Upper lobe of left lung (tissue), 6 donors: ENCODE measurements around the gene COL17A1. TPM values are rescaled to one million over a fixed set of nuclear protein-coding genes. Genes with fewer than 3 reads are reported as not detected.

Source experiments
- ATAC-seq, 2 donors: fragments of 200-7000 bp; cut with Tn5 transposase; one replicate each; pipeline ENCODE4 v1.9.1; 2022; ENCODE audit warnings: mild to moderate bottlenecking in 2 of 2, moderate library complexity in 2 of 2; ENCODE audit not compliant: low FRiP score in 2 of 2
- DNase-seq, 2 donors: peaks; one replicate each; pipeline ENCODE4 v3.0.0-alpha.2; 2019 to 2020
- H3K27ac ChIP-seq, 4 donors: fragments of 200-600 bp; sonication (generic); one replicate each; pipeline ENCODE4 v1.5.1; 2016 to 2019
- H3K27me3 ChIP-seq, 4 donors: fragments of 200-600 bp; sonication (generic); one replicate each; pipeline ENCODE4 v1.5.1; 2017 to 2019
- H3K36me3 ChIP-seq, 4 donors: fragments of 200-600 bp; sonication (generic); one replicate each; pipeline ENCODE4 v1.5.1; 2016 to 2019
- H3K4me1 ChIP-seq, 4 donors: fragments of 200-600 bp; sonication (generic); one replicate each; pipeline ENCODE4 v1.5.1; 2018 to 2019
- H3K4me3 ChIP-seq, 4 donors: fragments of 200-600 bp; sonication (generic); one replicate each; pipeline ENCODE4 v1.5.1; 2017 to 2019; ENCODE audit warnings: mild to moderate bottlenecking in 2 of 4, moderate library complexity in 1 of 4
- H3K9me3 ChIP-seq, 4 donors: fragments of 200-600 bp; sonication (generic); one replicate each; pipeline ENCODE4 v1.5.1; 2018 to 2019
- EP300 ChIP-seq, 4 donors: sonication (generic); formaldehyde crosslinking; IDR thresholded peaks; one replicate each; pipeline ENCODE4 v1.5.1; 2017; ENCODE audit warnings: antibody characterized with exemption in 4 of 4, control low read depth in 2 of 4
- POLR2A ChIP-seq, 4 donors: fragments of 450-650 bp; IDR thresholded peaks; one replicate each; pipeline ENCODE4 v1.5.1; 2016 to 2017; ENCODE audit warnings: antibody characterized with exemption in 4 of 4, mild to moderate bottlenecking in 2 of 4
- POLR2AphosphoS5 ChIP-seq, 2 donors: sonication (generic); formaldehyde crosslinking; IDR thresholded peaks; one replicate each; pipeline ENCODE4 v1.5.1; 2017; ENCODE audit warnings: antibody characterized with exemption in 2 of 2
- WGBS, 2 donors: methylation state at CpG; one replicate each; pipeline ENCODE4 v1.1.5; 2017 to 2018; 5-methylcytosine and 5-hydroxymethylcytosine counted together
- total RNA-seq, 6 donors: library from RNA; depleted of rRNA in 4 of 6; stranded (reverse); fragments of >200 nt in 4 of 6; gene quantifications; one replicate each; pipeline versions ENCODE4 v1.1.0 to v1.2.1, GENCODE V29; 2016 to 2021
- TF ChIP-seq, protein P1 (sequence below), 6 experiments: fragments of 450-650 bp in 4 of 6; fragments of 200-600 bp in 2 of 6; sonication (generic) in 2 of 6; IDR thresholded peaks; one replicate each; pipeline ENCODE4 v1.5.1; 2016 to 2019; ENCODE audit warnings: antibody characterized with exemption in 6 of 6
- donor health status: DM: no; HTN: no; CAD: no; lungs with moderate emphysema.
- donor health status: DM: no; HTN: yes; CAD: no; lungs with severe emphysema.

Gene COL17A1
- total RNA-seq, 6 donors from 2014 or later, result 1.0 to 2.0 (median 1.6) TPM

DNA sequence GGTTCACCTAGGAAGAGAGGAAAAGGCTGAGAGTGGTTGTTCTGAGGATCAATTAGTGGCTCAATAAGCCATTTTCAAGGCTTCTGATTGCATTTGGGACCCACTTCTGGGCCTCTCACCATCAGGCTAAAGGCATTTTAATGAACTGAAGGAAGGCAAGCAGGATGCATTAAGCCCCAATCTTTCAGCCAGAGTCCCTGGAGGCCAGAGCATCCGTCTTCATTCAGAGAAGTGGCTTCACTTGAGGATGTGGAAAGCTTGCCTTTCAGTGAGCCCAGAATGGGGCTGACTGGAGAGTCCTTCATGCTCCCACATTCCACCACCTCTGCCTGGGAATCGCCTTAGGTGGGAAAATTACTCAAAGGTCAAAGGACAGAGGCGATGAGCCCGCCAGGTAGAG is 41.8 kb downstream of the COL17A1 start:
- ATAC-seq (no peak), DNase-seq (no peak)
- no peaks in the 10 kb centered on the region for H3K9me3 ChIP-seq
- 73 to 92% methylated on average over 4 of the region's 4 CpGs for WGBS, 2 donors
- peaks cover 0 to 1% (median under 1%) of the 10 kb centered on the region in 4 donors for H3K4me1 ChIP-seq
- H3K36me3 ChIP-seq, result no peaks in the 10 kb centered on the region
- no peak overlapping the region for H3K27ac ChIP-seq
- TF ChIP-seq, protein P1, sequence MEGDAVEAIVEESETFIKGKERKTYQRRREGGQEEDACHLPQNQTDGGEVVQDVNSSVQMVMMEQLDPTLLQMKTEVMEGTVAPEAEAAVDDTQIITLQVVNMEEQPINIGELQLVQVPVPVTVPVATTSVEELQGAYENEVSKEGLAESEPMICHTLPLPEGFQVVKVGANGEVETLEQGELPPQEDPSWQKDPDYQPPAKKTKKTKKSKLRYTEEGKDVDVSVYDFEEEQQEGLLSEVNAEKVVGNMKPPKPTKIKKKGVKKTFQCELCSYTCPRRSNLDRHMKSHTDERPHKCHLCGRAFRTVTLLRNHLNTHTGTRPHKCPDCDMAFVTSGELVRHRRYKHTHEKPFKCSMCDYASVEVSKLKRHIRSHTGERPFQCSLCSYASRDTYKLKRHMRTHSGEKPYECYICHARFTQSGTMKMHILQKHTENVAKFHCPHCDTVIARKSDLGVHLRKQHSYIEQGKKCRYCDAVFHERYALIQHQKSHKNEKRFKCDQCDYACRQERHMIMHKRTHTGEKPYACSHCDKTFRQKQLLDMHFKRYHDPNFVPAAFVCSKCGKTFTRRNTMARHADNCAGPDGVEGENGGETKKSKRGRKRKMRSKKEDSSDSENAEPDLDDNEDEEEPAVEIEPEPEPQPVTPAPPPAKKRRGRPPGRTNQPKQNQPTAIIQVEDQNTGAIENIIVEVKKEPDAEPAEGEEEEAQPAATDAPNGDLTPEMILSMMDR (IDR thresholded peaks at IDR 0.05), result no peak
- H3K4me3 ChIP-seq, result no peak overlapping the region
- no peaks in the 10 kb centered on the region for H3K27me3 ChIP-seq

DNA sequence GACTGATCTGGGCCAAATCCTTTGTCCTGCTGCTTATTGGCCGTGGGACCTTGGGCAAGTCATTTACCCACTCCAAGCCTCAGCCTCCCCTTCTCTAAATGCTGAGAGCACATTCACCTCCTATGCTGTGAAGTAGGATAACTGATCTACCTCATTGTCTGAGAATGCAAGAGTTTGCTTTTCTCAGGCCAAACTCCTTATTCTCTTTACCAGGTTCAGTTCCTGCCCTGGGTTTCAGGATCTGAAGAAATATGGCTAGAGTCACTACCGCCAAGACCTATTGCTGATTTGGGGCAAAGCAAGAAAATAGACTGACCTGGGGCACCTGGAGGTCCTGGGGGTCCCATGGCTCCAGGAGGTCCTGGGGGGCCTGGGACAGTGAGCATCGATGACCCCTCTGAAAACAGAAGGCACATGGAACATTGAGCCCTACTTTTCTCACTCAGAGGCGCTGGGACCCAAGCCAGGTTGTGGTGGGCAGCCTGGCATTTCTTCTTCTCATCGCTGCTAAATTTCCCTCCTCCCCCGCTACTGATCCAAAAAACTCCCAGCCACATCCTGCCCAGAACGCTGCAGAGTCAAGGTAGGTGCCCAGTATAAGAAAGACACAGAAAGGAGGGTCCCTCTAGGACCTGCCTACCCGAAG is 42.4 kb downstream of the COL17A1 start:
- no peaks in the 10 kb centered on the region for H3K4me1 ChIP-seq
- no peak overlapping the region for H3K27ac ChIP-seq
- no peak overlapping the region for H3K4me3 ChIP-seq
- H3K9me3 ChIP-seq, result no peaks in the 10 kb centered on the region
- H3K36me3 ChIP-seq, result no peaks in the 10 kb centered on the region
- no peak for TF ChIP-seq EP300 (IDR thresholded peaks at IDR 0.05)
- TF ChIP-seq POLR2A (IDR thresholded peaks at IDR 0.05), result no peak
- TF ChIP-seq POLR2AphosphoS5 (IDR thresholded peaks at IDR 0.05), result no peak
- TF ChIP-seq, protein P1 (IDR thresholded peaks at IDR 0.05), result no peak
- ATAC-seq, result no peak
- H3K27me3 ChIP-seq, result no peaks in the 10 kb centered on the region
- no peak for DNase-seq
- 79 to 89% methylated on average over 8 of the region's 8 CpGs for WGBS, 2 donors

DNA sequence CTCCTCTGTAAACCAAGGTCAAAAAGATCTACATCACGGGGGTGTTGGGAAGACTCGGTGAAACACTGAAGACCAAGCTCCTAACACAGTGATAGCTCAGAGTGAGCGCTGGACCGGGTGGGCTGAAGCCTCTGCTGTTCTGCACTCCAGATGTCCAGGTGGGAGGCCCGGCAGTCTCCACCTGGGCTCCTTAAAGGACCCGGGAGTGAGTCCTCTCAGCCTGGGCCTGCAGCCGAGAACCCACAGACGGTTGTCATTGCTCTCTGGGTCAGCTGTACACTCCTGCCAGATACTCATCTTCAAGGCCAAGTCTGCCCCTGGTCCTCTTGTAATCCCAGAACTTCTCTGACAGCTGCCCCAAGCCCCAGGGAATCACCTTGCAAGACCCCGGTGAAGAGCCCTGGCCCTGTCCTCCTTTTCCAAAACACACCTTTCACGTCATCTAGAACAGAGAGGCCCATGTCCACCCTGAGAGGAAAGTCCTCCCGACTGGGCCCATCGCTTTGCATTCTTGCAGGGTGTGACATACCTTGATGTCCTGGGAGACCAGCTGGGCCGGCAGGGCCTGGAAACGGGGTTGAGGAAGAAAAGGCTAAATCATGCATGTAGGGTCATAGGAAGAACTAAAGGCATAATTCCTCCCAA is 43.7 kb downstream of the COL17A1 start:
- Histone ChIP-seq H3K36me3 (no peaks in the 10 kb centered on the region), H3K9me3 (no peaks in the 10 kb centered on the region), H3K4me3 (no peak overlapping the region), H3K4me1 (no peaks in the 10 kb centered on the region), H3K27me3 (no peaks in the 10 kb centered on the region), H3K27ac (no peak overlapping the region)
- ATAC-seq (no peak), DNase-seq (no peak)
- TF ChIP-seq POLR2AphosphoS5 (IDR thresholded peaks at IDR 0.05) (no peak), POLR2A (IDR thresholded peaks at IDR 0.05) (no peak), EP300 (IDR thresholded peaks at IDR 0.05) (no peak)
- TF ChIP-seq, protein P1 (IDR thresholded peaks at IDR 0.05), result no peak
- WGBS, 2 donors, result 88 to 89% methylated on average over 12 to 14 of the region's 14 CpGs

DNA sequence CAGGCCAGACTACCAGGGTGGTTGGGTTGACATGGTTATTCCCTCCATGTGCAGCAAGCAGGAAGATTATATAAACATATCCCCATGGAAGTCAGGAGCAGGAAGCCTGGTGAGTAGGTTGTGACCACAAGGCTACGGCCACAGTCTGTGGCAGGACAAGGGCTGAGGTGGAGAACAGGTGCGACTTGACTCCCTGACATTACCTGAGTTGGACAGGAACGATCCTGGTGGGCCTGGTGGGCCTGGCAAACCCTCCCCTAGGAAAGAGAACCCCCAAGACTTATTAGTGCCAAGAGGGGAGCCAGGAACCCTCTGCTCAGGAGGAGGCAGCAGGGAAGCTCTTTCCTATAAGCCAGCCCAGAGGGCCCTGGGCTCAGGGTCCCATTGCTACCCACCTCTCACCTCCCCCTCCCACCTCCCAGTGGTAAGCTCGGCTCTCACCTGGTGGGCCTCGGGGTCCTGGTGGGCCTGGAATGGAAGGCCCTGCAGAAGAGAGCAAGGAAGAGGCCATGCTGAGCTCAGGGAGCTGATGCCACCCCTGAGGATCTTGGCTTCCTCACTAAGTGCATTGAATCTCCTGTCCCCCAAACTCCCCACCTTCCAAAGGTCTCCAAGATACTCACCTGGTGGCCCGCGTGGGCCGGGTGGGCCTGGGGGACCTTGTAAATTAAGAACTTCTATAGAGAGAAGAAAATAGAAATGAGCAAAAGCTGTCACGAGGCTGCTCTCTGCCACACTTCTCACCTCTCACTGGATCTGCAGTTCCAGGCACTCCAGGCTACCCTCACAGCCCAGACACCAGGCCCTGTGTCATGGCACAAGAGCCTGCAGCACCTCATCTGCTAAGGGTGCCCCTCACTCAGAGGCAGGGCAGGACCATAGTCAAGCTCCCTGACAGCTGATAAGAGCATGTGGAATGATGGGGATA is 44.6 kb downstream of the COL17A1 start:
- no peaks in the 10 kb centered on the region for H3K27me3 ChIP-seq
- H3K27ac ChIP-seq, result no peak overlapping the region
- ATAC-seq (no peak), DNase-seq (no peak)
- H3K4me3 ChIP-seq, result no peak overlapping the region
- 85% methylated on average over 8 of the region's 9 CpGs for WGBS, 2 donors
- no peak for TF ChIP-seq EP300 (IDR thresholded peaks at IDR 0.05)
- TF ChIP-seq POLR2A (IDR thresholded peaks at IDR 0.05), result no peak
- TF ChIP-seq, protein P1 (IDR thresholded peaks at IDR 0.05), result no peak
- TF ChIP-seq POLR2AphosphoS5 (IDR thresholded peaks at IDR 0.05), result no peak
- no peaks in the 10 kb centered on the region for H3K36me3 ChIP-seq
- H3K4me1 ChIP-seq, result no peaks in the 10 kb centered on the region
- H3K9me3 ChIP-seq, result no peaks in the 10 kb centered on the region
